Neural progenitor cell (in vitro differentiated cells): Measurements from ENCODE around the gene ASTN2. TPM values are rescaled to one million over a fixed set of nuclear protein-coding genes. Genes with fewer than 3 reads are reported as not detected.

Source experiments
- DNase-seq: peaks from one replicate; pipeline ENCODE4 v3.0.0-alpha.2; 2016; ENCODE audit warnings: low spot score
- H2AFZ ChIP-seq: fragments of 200-600 bp; sonication (generic); replicated peaks from 2 replicates; pipeline ENCODE4 v1.6.1; 2016; ENCODE audit warnings: antibody characterized with exemption
- H3F3A ChIP-seq: fragments of 200-600 bp; sonication (generic); 2 replicates; pipeline ENCODE4 v1.6.1; 2016; ENCODE audit warnings: antibody characterized with exemption, low read depth
- H3K27ac ChIP-seq: fragments of 200-600 bp; sonication (generic); 2 replicates; pipeline ENCODE4 v1.5.1; 2016; ENCODE audit warnings: mild to moderate bottlenecking
- H3K27me3 ChIP-seq: fragments of 200-600 bp; sonication (generic); 2 replicates; pipeline ENCODE4 v1.6.1; 2016; ENCODE audit warnings: mild to moderate bottlenecking, moderate library complexity
- H3K36me3 ChIP-seq: fragments of 200-600 bp; sonication (generic); 2 replicates; pipeline ENCODE4 v1.5.1; 2016
- H3K4me1 ChIP-seq: fragments of 200-600 bp; sonication (generic); 2 replicates; pipeline ENCODE4 v1.6.1; 2016; ENCODE audit warnings: mixed run types
- H3K4me2 ChIP-seq: fragments of 200-600 bp; sonication (generic); 2 replicates; pipeline ENCODE4 v1.6.1; 2016
- H3K4me3 ChIP-seq: fragments of 200-600 bp; sonication (generic); 2 replicates; pipeline ENCODE4 v1.5.1; 2016
- H3K79me2 ChIP-seq: fragments of 200-600 bp; sonication (generic); 2 replicates; pipeline ENCODE4 v1.6.1; 2016; ENCODE audit warnings: low read depth
- H3K9ac ChIP-seq: fragments of 200-600 bp; sonication (generic); 2 replicates; pipeline ENCODE4 v1.6.1; 2016
- H3K9me3 ChIP-seq: fragments of 200-600 bp; sonication (generic); 2 replicates; pipeline ENCODE4 v1.5.1; 2016; ENCODE audit warnings: low read depth
- H4K20me1 ChIP-seq: fragments of 200-600 bp; sonication (generic); 2 replicates; pipeline ENCODE4 v1.6.1; 2016; ENCODE audit warnings: low read depth
- H3K27ac Mint-ChIP-seq: 3 replicates; pipeline ENCODE4 v1.8.0; 2021; ENCODE audit warnings: mixed read lengths
- H3K27me3 Mint-ChIP-seq: 2 replicates; pipeline ENCODE4 v1.8.0; 2022; ENCODE audit warnings: low read depth, mild to moderate bottlenecking, inconsistent platforms, moderate library complexity, mixed read lengths; ENCODE audit not compliant: insufficient read depth
- H3K36me3 Mint-ChIP-seq: 3 replicates; pipeline ENCODE4 v1.8.0; 2021; ENCODE audit warnings: mixed read lengths
- H3K4me1 Mint-ChIP-seq: 3 replicates; pipeline ENCODE4 v1.8.0; 2021; ENCODE audit warnings: mixed read lengths
- H3K4me3 Mint-ChIP-seq: 3 replicates; pipeline ENCODE4 v1.8.0; 2021; ENCODE audit warnings: mild to moderate bottlenecking, moderate library complexity, mixed read lengths
- H3K9me3 Mint-ChIP-seq: 3 replicates; pipeline ENCODE4 v1.8.0; 2020; ENCODE audit warnings: mixed read lengths
- CTCF ChIP-seq: fragments of 200-600 bp; sonication (generic); IDR thresholded peaks from 2 replicates; pipeline ENCODE4 v1.5.1; 2017; ENCODE audit warnings: antibody characterized with exemption, mild to moderate bottlenecking
- EZH2 ChIP-seq: fragments of 200-600 bp; sonication (generic); IDR thresholded peaks from 2 replicates; pipeline ENCODE4 v1.6.1; 2017; ENCODE audit warnings: antibody characterized with exemption, mild to moderate bottlenecking, moderate library complexity
- EZH2phosphoT487 ChIP-seq: fragments of 200-600 bp; sonication (generic); IDR thresholded peaks from 2 replicates; pipeline ENCODE4 v1.6.1; 2017; ENCODE audit warnings: antibody characterized with exemption
- total RNA-seq: library from RNA; depleted of rRNA; stranded (reverse); fragments of >200 nt; gene quantifications from 2 replicates; pipeline ENCODE4 v1.2.3, GENCODE V29; 2015; ENCODE audit warnings: low replicate concordance

ASTN2 gene
- total RNA-seq, 1 donor from 2014 or later, result 8.0 TPM

- Mint-ChIP-seq H3K27me3 (no peaks in the 10 kb centered on the region), H3K27ac (peak overlapping the region; percentile 15), H3K36me3 (no peaks in the 10 kb centered on the region), H3K4me1 (no peaks in the 10 kb centered on the region), H3K9me3 (no peaks in the 10 kb centered on the region), H3K4me3 (no peak overlapping the region)
- H3K4me2 ChIP-seq, result no peak overlapping the region
- no peaks in the 10 kb centered on the region for H3K27me3 ChIP-seq
- H3K27ac ChIP-seq, result no peak overlapping the region
- no peaks in the 10 kb centered on the region for H3K4me1 ChIP-seq
- H3K36me3 ChIP-seq, result no peaks in the 10 kb centered on the region
- no peaks in the 10 kb centered on the region for H3K79me2 ChIP-seq
- no peaks in the 10 kb centered on the region for H3K9me3 ChIP-seq
- TF ChIP-seq EZH2phosphoT487, result no peak
- no peak for TF ChIP-seq CTCF
- no peak for TF ChIP-seq EZH2
- no peak overlapping the region for H2AFZ ChIP-seq
- H4K20me1 ChIP-seq, result no peaks in the 10 kb centered on the region
- H3F3A ChIP-seq, result no peaks in the 10 kb centered on the region
- no peak overlapping the region for H3K4me3 ChIP-seq
- no peak overlapping the region for H3K9ac ChIP-seq
- DNase-seq, result no peak
Observed at GRCh38 chr9:117104716-117105495, 310.0 kb downstream of the ASTN2 start.

- Histone ChIP-seq H3F3A (no peaks in the 10 kb centered on the region), H3K4me1 (no peaks in the 10 kb centered on the region), H3K4me2 (no peak overlapping the region), H4K20me1 (no peaks in the 10 kb centered on the region), H3K27me3 (no peaks in the 10 kb centered on the region), H2AFZ (no peak overlapping the region), H3K36me3 (no peaks in the 10 kb centered on the region), H3K9ac (no peak overlapping the region), H3K4me3 (no peak overlapping the region), H3K27ac (no peak overlapping the region), H3K79me2 (no peaks in the 10 kb centered on the region), H3K9me3 (no peaks in the 10 kb centered on the region)
- no peaks in the 10 kb centered on the region for H3K4me1 Mint-ChIP-seq
- no peak overlapping the region for H3K4me3 Mint-ChIP-seq
- DNase-seq, result no peak
- TF ChIP-seq CTCF, result no peak
- H3K9me3 Mint-ChIP-seq, result no peaks in the 10 kb centered on the region
- H3K27ac Mint-ChIP-seq, result no peak overlapping the region
- no peaks in the 10 kb centered on the region for H3K27me3 Mint-ChIP-seq
- H3K36me3 Mint-ChIP-seq, result no peaks in the 10 kb centered on the region
Observed at GRCh38 chr9:117104206-117104605, 310.7 kb downstream of the ASTN2 start.

GRCh38 chr9:117103438-117104110 lies 311.3 kb downstream of the ASTN2 start:
- Histone ChIP-seq H3K4me2 (no peak overlapping the region), H2AFZ (no peak overlapping the region), H3K27me3 (no peaks in the 10 kb centered on the region), H3K9me3 (no peaks in the 10 kb centered on the region), H3K9ac (no peak overlapping the region), H3K27ac (no peak overlapping the region), H3K79me2 (no peaks in the 10 kb centered on the region), H4K20me1 (no peaks in the 10 kb centered on the region), H3F3A (no peaks in the 10 kb centered on the region), H3K36me3 (no peaks in the 10 kb centered on the region), H3K4me1 (no peaks in the 10 kb centered on the region), H3K4me3 (no peak overlapping the region)
- DNase-seq, result no peak
- Mint-ChIP-seq H3K36me3 (no peaks in the 10 kb centered on the region), H3K4me1 (no peaks in the 10 kb centered on the region), H3K27ac (no peak overlapping the region), H3K9me3 (no peaks in the 10 kb centered on the region), H3K4me3 (no peak overlapping the region), H3K27me3 (no peaks in the 10 kb centered on the region)
- TF ChIP-seq EZH2, result no peak
- TF ChIP-seq EZH2phosphoT487, result no peak
- no peak for TF ChIP-seq CTCF
